ENCODE data around the gene PCSK2. TPM values are rescaled to one million over a fixed set of nuclear protein-coding genes. Genes with fewer than 3 reads are reported as not detected.

PCSK2 gene
- total RNA-seq, 4 donors from 2014 or later: 0.63 TPM; not detected in 3

DNA sequence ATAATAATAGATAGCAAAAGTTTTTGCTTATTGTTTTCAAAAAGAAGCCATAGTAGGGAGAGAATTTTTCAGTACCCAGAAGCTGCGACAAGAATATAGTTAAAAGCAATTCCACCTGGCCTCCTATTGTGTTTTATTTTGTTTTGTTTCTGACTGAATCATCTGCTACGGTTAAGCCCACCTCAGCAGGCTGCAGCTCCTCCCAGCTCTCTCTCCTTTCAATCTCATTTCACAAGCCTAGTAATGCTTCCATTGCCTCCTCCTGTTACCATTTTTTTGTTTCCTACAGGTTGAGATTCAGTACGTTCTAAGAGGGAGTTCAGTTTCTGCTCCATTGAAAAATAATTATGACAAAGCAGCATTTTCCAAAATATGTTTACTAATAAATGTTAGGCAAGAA, 77.9 kb downstream of the PCSK2 start:
- DNase-seq (ENCODE audit: low spot score) (no peak), ATAC-seq (ENCODE audit: low FRiP score) (no peak)
- TF ChIP-seq, protein P1, sequence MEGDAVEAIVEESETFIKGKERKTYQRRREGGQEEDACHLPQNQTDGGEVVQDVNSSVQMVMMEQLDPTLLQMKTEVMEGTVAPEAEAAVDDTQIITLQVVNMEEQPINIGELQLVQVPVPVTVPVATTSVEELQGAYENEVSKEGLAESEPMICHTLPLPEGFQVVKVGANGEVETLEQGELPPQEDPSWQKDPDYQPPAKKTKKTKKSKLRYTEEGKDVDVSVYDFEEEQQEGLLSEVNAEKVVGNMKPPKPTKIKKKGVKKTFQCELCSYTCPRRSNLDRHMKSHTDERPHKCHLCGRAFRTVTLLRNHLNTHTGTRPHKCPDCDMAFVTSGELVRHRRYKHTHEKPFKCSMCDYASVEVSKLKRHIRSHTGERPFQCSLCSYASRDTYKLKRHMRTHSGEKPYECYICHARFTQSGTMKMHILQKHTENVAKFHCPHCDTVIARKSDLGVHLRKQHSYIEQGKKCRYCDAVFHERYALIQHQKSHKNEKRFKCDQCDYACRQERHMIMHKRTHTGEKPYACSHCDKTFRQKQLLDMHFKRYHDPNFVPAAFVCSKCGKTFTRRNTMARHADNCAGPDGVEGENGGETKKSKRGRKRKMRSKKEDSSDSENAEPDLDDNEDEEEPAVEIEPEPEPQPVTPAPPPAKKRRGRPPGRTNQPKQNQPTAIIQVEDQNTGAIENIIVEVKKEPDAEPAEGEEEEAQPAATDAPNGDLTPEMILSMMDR (IDR thresholded peaks at IDR 0.05): no peak

DNA sequence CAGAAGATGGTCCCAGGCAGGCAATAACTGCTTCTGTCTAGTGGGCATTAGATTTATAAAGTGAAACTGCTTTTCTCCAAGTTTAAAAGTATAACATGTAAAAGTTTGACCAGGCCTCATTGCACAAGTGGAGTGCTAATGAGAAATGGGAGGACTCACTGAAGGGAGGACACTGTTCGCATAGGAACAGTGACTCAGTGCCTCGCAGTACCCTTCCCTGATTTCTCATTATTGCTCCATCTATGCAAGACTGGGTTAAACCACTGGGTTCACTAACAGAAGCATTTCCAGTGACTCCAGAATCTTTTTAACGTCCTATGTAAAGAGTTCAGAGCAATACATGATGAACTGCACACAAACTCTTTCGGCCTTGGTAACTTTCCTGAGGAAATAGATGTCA, 79.6 kb downstream of the PCSK2 start:
- TF ChIP-seq, protein P1 (IDR thresholded peaks at IDR 0.05): no peak
- ATAC-seq (ENCODE audit: low FRiP score): no peak
- DNase-seq (ENCODE audit: low spot score): no peak

DNA sequence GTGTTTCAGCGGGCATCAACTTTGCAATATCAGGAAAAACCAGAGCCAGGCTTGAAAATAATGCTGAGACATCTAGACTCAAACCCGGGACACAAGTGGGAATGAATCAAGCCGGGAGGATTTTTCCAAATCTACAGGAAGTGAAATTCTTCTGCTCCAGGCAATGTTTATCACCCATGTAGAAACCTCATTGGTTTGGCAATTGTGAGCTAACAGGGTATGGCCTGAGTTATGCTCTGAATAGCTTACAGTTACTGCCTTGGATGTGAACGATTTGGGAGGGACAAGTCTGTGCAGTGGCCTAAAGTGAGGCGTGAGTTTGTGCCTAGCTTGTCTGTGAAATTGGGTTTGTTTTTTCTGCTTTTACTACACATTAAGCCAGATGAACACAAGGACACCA, 87.4 kb downstream of the PCSK2 start:
- TF ChIP-seq, protein P1 (IDR thresholded peaks at IDR 0.05): no peak
- DNase-seq (ENCODE audit: low spot score) (no peak), ATAC-seq (ENCODE audit: low FRiP score) (no peak)

DNA sequence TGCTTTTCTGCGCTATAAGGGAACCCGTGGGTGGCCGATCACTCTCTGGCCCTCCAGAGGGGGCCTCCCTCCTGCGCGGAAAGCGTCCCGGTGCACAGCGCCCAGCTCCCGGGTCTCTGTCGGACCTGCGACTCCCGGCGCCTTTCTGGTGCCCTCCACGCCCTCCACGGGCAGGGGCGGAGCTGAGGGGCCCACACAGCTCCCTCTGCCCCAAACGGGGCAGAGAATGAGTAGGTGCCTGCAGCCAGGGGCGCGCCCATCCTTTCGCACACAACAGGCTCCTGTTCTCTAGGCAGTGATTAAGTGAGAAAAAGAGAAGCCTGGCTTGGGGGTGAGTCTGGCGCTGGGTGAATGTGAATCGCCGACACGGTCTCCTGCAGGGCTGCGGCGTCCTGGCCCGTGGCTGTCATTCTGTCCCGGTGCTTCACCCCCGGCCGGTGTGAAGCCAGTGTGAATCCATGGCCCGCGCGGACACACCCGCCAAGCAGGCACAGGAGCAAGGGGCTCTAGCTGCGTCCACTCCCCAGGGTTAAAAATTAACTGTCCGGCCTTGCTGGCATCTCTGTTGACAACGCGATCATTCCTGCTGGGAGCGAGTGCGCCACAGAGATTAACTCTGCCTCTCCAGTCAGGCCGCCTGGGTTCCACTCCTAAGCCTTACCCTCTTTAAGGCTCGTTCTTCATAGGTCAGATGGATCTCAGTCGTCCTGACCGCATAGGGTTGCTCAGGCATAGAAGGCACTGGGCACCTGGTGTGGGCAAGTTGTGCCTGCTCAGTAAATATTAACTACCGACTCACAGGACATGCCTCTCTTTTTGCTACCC, 88.8 kb downstream of the PCSK2 start:
- ATAC-seq (ENCODE audit: low FRiP score) (no peak), DNase-seq (ENCODE audit: low spot score) (no peak)
- TF ChIP-seq, protein P1 (IDR thresholded peaks at IDR 0.05): no peak

DNA sequence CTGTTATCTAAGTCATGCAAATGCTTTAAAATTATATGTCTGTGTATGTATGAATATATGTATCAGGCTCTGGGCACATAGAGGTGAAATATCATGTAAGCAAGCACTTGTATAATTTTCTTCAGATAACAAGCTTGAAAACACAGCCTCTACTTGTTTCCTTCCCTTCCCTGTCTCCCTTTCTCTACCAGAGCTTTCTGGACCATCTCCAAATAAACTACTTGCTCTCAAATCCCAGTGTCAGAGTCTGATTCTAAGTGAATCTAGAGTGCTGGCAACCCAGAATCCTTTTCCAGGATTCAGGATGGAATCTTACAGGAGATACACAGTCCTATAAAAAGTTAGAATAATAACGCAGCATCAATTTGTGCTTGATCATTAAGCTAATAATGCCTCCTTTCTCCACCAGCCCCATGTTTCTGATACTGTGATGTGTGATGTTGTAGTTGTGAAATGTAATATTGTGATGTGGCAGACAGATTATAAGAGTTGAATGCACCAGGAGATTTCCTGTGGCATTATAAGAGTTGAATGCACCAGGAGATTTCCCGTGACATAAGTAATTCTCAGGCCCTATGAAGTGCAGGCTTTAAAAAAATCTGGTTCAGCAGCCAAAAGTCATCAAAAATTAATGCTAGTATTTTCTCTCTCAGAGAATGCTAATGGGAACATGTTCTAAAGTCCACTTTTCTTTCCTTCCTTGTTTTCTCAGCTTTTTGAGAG, 89.6 kb downstream of the PCSK2 start:
- TF ChIP-seq, protein P1 (IDR thresholded peaks at IDR 0.05): no peak
- ATAC-seq (ENCODE audit: low FRiP score): no peak
- no peak for DNase-seq (ENCODE audit: low spot score)

DNA sequence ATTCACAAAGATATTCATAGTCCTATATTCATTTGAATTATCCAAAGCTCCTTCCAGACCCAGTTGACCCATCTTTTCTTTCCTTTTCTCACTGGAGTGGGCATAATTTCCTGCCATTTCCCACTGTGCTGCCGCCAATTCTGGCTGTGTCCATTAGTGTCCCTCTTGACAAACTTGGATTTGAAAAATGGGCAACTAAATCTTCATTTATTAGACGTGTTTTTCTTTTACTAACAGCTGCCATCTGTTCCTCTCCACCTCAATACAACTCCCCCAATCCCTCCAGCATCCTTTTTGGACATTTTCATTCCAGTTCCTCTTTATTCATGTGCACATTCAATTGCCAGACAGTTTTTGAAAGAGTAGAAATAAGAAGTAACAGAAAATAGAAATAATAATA, 90.5 kb downstream of the PCSK2 start:
- DNase-seq (ENCODE audit: low spot score): no peak
- no peak for ATAC-seq (ENCODE audit: low FRiP score)
- TF ChIP-seq, protein P1 (IDR thresholded peaks at IDR 0.05): no peak

All from omental fat pad (tissue), 4 donors.